ENCODE results near the gene FGF12. TPM values are rescaled to one million over a fixed set of nuclear protein-coding genes. Genes with fewer than 3 reads are reported as not detected.

The FGF12 gene
- total and polyA plus RNA-seq, 7 donors = 0.25 to 0.87 (median 0.71) TPM

DNA sequence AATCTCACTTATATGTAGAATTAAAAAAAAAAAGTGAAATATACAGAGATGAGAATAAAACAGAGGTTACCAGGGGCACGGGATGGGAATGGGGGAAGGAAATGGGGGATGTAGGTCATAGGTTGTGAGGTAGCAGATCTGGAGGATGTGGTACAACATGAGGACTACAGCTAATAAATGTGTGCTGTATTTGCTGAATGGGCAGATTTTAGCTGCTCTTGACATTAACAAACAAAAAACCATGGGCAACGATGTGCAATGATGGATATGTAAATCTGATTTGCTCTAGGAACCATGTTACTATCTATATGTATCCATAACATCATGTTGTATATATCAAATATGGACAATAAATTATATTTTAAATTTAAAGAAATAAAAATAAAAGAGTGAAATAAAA is 87.4 kb downstream of the FGF12 start:
- TF ChIP-seq CTCF (IDR thresholded peaks at IDR 0.05) = no peak
- Histone ChIP-seq H3K27ac (no peak overlapping the region), H3K4me1 (no peaks in the 10 kb centered on the region), H3K9me3 (no peaks in the 10 kb centered on the region), H3K4me3 (no peak overlapping the region), H3K27me3 (ENCODE audit: insufficient read depth in 3 of 3, low read length in 2 of 3) (no peaks in the 10 kb centered on the region), H3K36me3 (ENCODE audit: insufficient read depth in 1 of 2, low read depth in 1 of 2) (no peaks in the 10 kb centered on the region)
- intact Hi-C loops (cut with DNase I) = no loop called here
- ATAC-seq = no peak
- DNase-seq = no peak
- whole genome bisulfite sequencing, 3 donors = 73 to 78% (median 75%) methylated on average over 2 of the region's 2 CpGs

GRCh38 chr3:192637803-192638202 is 89.5 kb downstream of the FGF12 start:
- no peaks in the 10 kb centered on the region for H3K36me3 ChIP-seq (ENCODE audit: insufficient read depth in 1 of 2, low read depth in 1 of 2)
- DNase-seq (no peak), ATAC-seq (no peak)
- intact Hi-C loops (cut with DNase I) = no loop called here
- no peak for TF ChIP-seq CTCF (IDR thresholded peaks at IDR 0.05)
- H3K4me3 ChIP-seq = no peak overlapping the region
- H3K27ac ChIP-seq = no peak overlapping the region
- H3K9me3 ChIP-seq = no peaks in the 10 kb centered on the region
- no peaks in the 10 kb centered on the region for H3K27me3 ChIP-seq (ENCODE audit: insufficient read depth in 3 of 3, low read length in 2 of 3)
- WGBS, 3 donors = 49 to 69% (median 67%) methylated on average over 1 of the region's 1 CpG
- H3K4me1 ChIP-seq = no peaks in the 10 kb centered on the region

GRCh38 chr3:192636517-192637444 is 90.6 kb downstream of the FGF12 start:
- ATAC-seq = no peak
- Histone ChIP-seq H3K4me1 (no peaks in the 10 kb centered on the region), H3K9me3 (no peaks in the 10 kb centered on the region), H3K4me3 (no peak overlapping the region), H3K27me3 (ENCODE audit: insufficient read depth in 3 of 3, low read length in 2 of 3) (no peaks in the 10 kb centered on the region), H3K36me3 (ENCODE audit: insufficient read depth in 1 of 2, low read depth in 1 of 2) (no peaks in the 10 kb centered on the region), H3K27ac (no peak overlapping the region)
- intact Hi-C loops (cut with DNase I) = no loop called here
- WGBS, 3 donors = 81 to 88% (median 85%) methylated on average over 8 of the region's 8 CpGs
- no peak for DNase-seq
- no peak for TF ChIP-seq CTCF (IDR thresholded peaks at IDR 0.05)

DNA sequence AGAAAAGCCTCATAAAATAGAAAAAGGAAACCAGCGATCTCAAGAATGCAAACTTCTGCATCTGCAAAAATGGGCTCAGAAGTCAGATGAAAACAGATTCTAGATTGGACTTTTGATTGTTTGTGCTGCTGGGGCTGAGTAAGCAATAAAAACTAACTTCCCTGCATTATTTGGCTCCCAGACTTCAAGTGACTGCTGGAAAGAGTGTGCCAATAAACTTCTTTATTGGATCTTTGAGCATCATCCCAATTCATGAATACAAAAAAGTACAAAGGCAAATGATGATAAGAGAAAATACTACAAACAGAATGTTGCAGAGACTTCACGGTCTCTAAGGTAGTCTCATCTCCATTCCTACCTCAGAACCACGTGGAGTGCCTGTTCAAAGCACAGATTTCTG is 97.9 kb downstream of the FGF12 start:
- H3K4me3 ChIP-seq = no peak overlapping the region
- H3K36me3 ChIP-seq (ENCODE audit: insufficient read depth in 1 of 2, low read depth in 1 of 2) = no peaks in the 10 kb centered on the region
- H3K9me3 ChIP-seq = no peaks in the 10 kb centered on the region
- intact Hi-C loops (cut with DNase I) = no loop called here
- ATAC-seq = no peak
- 70 to 80% (median 73%) methylated on average over 3 of the region's 3 CpGs for WGBS, 3 donors
- no peaks in the 10 kb centered on the region for H3K4me1 ChIP-seq
- H3K27me3 ChIP-seq (ENCODE audit: insufficient read depth in 3 of 3, low read length in 2 of 3) = no peaks in the 10 kb centered on the region
- no peak overlapping the region for H3K27ac ChIP-seq
- DNase-seq = no peak
- TF ChIP-seq CTCF (IDR thresholded peaks at IDR 0.05) = no peak

Data from psoas muscle (tissue), 8 donors.